GM12878 (cell line): ENCODE results near the gene MINDY3. TPM values are rescaled to one million over a fixed set of nuclear protein-coding genes. Genes with fewer than 3 reads are reported as not detected.

Experiments
- BCL3 ChIP-seq: IDR thresholded peaks from 2 replicates; pipeline ENCODE4 v1.6.1; 2011; ENCODE audit warnings: borderline replicate concordance, low read depth, mild to moderate bottlenecking, moderate library complexity, low read length; ENCODE audit not compliant: insufficient read depth, poor library complexity, severe bottlenecking
- BCLAF1 ChIP-seq: fragments of 450-650 bp; IDR thresholded peaks from 2 replicates; pipeline ENCODE4 v1.6.1; 2017; ENCODE audit warnings: antibody characterized with exemption, mild to moderate bottlenecking, moderate library complexity
- CBX5 ChIP-seq: sonication (generic); IDR thresholded peaks from 2 replicates; pipeline ENCODE4 v1.6.1; 2016; ENCODE audit warnings: low read depth, moderate library complexity, mild to moderate bottlenecking, inconsistent platforms
- GABPA ChIP-seq: IDR thresholded peaks from 2 replicates; pipeline ENCODE4 v1.6.1; 2014; ENCODE audit warnings: antibody characterized with exemption, low read depth, mild to moderate bottlenecking, inconsistent platforms
- NR2C1 ChIP-seq: fragments of 450-650 bp; IDR thresholded peaks from 2 replicates; pipeline ENCODE4 v1.6.1; 2017; ENCODE audit warnings: antibody characterized with exemption, mild to moderate bottlenecking, moderate library complexity
- POLR2AphosphoS5 ChIP-seq: IDR thresholded peaks from 2 replicates; pipeline ENCODE4 v1.6.1; 2011; ENCODE audit warnings: mild to moderate bottlenecking, low read length, inconsistent platforms
- RELB ChIP-seq: fragments of 450-650 bp; IDR thresholded peaks from 2 replicates; pipeline ENCODE4 v1.6.1; 2017; ENCODE audit warnings: low read depth, mild to moderate bottlenecking, moderate library complexity
- SPI1 ChIP-seq: IDR thresholded peaks from 2 replicates; pipeline ENCODE4 v1.6.1; 2011; ENCODE audit warnings: low read depth, mild to moderate bottlenecking, low read length, moderate library complexity, borderline replicate concordance; ENCODE audit not compliant: insufficient read depth
- polyA plus RNA-seq, 11 experiments: library from polyadenylated mRNA; depleted of rRNA in 4 of 11; unstranded in 6 of 11; stranded (reverse) in 5 of 11; fragments of >200 nt; fragmentation: Nextera tagmentation in 4 of 11; fragmentation: Illumina TruSeq in 1 of 11; extraction: Ambion mirVana in 4 of 11; extraction: Trizol in 1 of 11; gene quantifications; 1 replicate in 1 of 11; 2 replicates in 10 of 11; pipeline versions ENCODE4 v1.2.1 to v1.2.3, GENCODE V29; 2011 to 2016; ENCODE audit warnings: inconsistent platforms in 2 of 11, missing spikeins in 2 of 11, low read depth in 1 of 11
- total RNA-seq, 4 experiments: library from RNA; depleted of rRNA in 3 of 4; stranded (reverse); fragments of >200 nt in 3 of 4; fragmentation: Illumina TruSeq in 1 of 4; extraction: Trizol in 1 of 4; gene quantifications; 2 replicates each; pipeline versions ENCODE4 v1.2.1 to v1.2.3, GENCODE V29; 2013 to 2021

MINDY3 gene
- total and polyA plus RNA-seq, 10 of the 15 experiments (the other 5 are each of a cell fraction or from before 2014, with no cell fraction given): 12.0 to 23.6 (median 15.7) TPM

- TF ChIP-seq BCLAF1: no peak
- TF ChIP-seq POLR2AphosphoS5: no peak
- no peak for TF ChIP-seq BCL3
- no peak for TF ChIP-seq GABPA
- no peak for TF ChIP-seq RELB
- TF ChIP-seq NR2C1: no peak
- TF ChIP-seq CBX5: no peak
- no peak for TF ChIP-seq SPI1
Measured at GRCh38 chr10:15792777-15793176, 67.5 kb downstream of the MINDY3 start (continued).
